ENCODE results near the gene LMF1.

DNA sequence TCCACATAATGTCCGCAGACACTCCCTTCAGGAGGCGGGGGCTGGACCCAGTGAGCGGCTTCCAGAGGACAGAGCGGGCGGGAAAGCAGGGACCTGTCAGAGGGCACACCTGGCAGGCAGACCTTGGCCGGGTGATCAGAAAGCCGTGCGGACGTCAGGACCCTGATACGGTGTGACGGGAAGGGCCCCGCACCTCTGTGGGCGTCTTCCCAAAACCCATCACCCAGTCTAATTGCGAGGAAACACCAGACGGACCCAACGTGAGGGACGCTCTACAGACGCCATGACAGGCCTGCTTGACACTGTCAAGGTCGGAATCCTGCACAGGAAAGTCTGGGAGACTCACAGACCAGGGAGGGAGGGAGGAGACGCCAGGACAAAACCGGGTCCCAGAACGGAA, 8.4 kb downstream of the LMF1 start:
- TF ChIP-seq POLR2A (IDR thresholded peaks at IDR 0.05) (no peak), POLR2AphosphoS5 (IDR thresholded peaks at IDR 0.05; ENCODE audit: insufficient read depth in 1 of 2, low read depth in 1 of 2) (no peak)
- TF ChIP-seq, protein P1, sequence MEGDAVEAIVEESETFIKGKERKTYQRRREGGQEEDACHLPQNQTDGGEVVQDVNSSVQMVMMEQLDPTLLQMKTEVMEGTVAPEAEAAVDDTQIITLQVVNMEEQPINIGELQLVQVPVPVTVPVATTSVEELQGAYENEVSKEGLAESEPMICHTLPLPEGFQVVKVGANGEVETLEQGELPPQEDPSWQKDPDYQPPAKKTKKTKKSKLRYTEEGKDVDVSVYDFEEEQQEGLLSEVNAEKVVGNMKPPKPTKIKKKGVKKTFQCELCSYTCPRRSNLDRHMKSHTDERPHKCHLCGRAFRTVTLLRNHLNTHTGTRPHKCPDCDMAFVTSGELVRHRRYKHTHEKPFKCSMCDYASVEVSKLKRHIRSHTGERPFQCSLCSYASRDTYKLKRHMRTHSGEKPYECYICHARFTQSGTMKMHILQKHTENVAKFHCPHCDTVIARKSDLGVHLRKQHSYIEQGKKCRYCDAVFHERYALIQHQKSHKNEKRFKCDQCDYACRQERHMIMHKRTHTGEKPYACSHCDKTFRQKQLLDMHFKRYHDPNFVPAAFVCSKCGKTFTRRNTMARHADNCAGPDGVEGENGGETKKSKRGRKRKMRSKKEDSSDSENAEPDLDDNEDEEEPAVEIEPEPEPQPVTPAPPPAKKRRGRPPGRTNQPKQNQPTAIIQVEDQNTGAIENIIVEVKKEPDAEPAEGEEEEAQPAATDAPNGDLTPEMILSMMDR (IDR thresholded peaks at IDR 0.05), result no peak

Data from vagina (tissue), 2 donors.